Measurements from ENCODE around the gene WFDC6. TPM values are rescaled to one million over a fixed set of nuclear protein-coding genes. Genes with fewer than 3 reads are reported as not detected.

The WFDC6 gene
- total and polyA plus RNA-seq, 2 of the 8 experiments (the other 6 are each of a cell fraction or from before 2014, with no cell fraction given), result not detected

- H3K4me1 ChIP-seq (replicated peaks in 1 of 4; ENCODE audit: control insufficient read depth in 3 of 4, insufficient read depth in 4 of 4, low read length in 3 of 4), result peaks cover 0 to 5% (median 0%) of the 10 kb centered on the region in 4 experiments; a peak in 1 of 7 replicates
- H3K79me1 ChIP-seq (ENCODE audit: low read depth, low read length), result no peaks in the 10 kb centered on the region
- H3K4me3 ChIP-seq (ENCODE audit: extremely low read depth in 1 of 4, insufficient read depth in 2 of 4, low read depth in 3 of 4, low read length in 4 of 4), result no peak within 1 kb of the TSS
- no peak within 1 kb of the TSS for H4K5ac ChIP-seq (ENCODE audit: insufficient read length, low read depth, low read length)
- H3K36me3 ChIP-seq (ENCODE audit: control insufficient read depth in 2 of 4, insufficient read depth in 4 of 4, low read length in 3 of 4), result no peaks in the 10 kb centered on the region
- H2BK120ac ChIP-seq (replicated peaks; ENCODE audit: low read depth, low read length), result no peak within 1 kb of the TSS
- POLR2A ChIA-PET (ENCODE audit: partially characterized antibody), result interaction anchor here (1.4 kb wide), 1 partner anchor 265 kb away, joined by 3 read pairs; the partner anchor contains the start of gene UBE2C
- no peaks in the 10 kb centered on the region for H3K27me3 ChIP-seq (replicated peaks in 1 of 4; ENCODE audit: control insufficient read depth in 3 of 4, extremely low read depth in 1 of 4, insufficient read depth in 3 of 4, low read length in 3 of 4)
- H3K23me2 ChIP-seq (ENCODE audit: low read depth, low read length), result peaks cover 4% of the 10 kb centered on the region; the same call in 1 of the 2 replicates
- no peak within 1 kb of the TSS for H3K9ac ChIP-seq (replicated peaks in 1 of 4; ENCODE audit: extremely low read depth in 1 of 4, low read depth in 3 of 4, low read length in 3 of 4)
- H3K4me2 ChIP-seq (ENCODE audit: insufficient read depth in 1 of 2, low read depth in 2 of 2, low read length in 2 of 2), result no peak within 1 kb of the TSS
- peak within 1 kb of the TSS; percentile 40; the same call in 1 of the 2 replicates for H2BK12ac ChIP-seq (ENCODE audit: low read depth, low read length)
- no peak for DNase-seq (ENCODE audit: low read depth in 1 of 2, low spot score in 2 of 2)
- 92% methylated on average over 6 of the region's 6 CpGs; no CpG with 5 or more reads in 1 of the 2 experiments for WGBS, 2 experiments (ENCODE audit: extremely low coverage in 1 of 2, insufficient coverage in 1 of 2, insufficient read length in 1 of 2, insufficient replicate concordance in 2 of 2, low coverage in 1 of 2, low lambda C conversion rate in 2 of 2, missing lambda C conversion rate in 1 of 2)
- peak within 1 kb of the TSS; percentile 69; the same call in 1 of the 2 replicates for H2AK5ac ChIP-seq (ENCODE audit: low read depth, low read length)
- CTCF ChIA-PET (ENCODE audit: partially characterized antibody), result interaction anchor here (0.6 to 6.2 kb wide), 9 partner anchors 9 to 465 kb away, joined by 3 to 73 read pairs (median 3); partner anchors contain the start of gene WFDC6
- no peak within 1 kb of the TSS for H3K14ac ChIP-seq (ENCODE audit: insufficient read length)
- no peak within 1 kb of the TSS for H3K27ac ChIP-seq (ENCODE audit: low read depth, low read length)
- H4K20me1 ChIP-seq (replicated peaks in 1 of 2; ENCODE audit: control insufficient read depth in 1 of 2, insufficient read depth in 2 of 2, low read length in 2 of 2), result no peaks in the 10 kb centered on the region
- H3K56ac ChIP-seq (replicated peaks; ENCODE audit: insufficient read length, low read depth, low read length), result no peak within 1 kb of the TSS
- no peak for TF ChIP-seq SP4 (IDR thresholded peaks at IDR 0.05; ENCODE audit: low read length)
- TF ChIP-seq EP300 (IDR thresholded peaks at IDR 0.05; ENCODE audit: borderline replicate concordance in 1 of 2, low read depth in 2 of 2, low read length in 2 of 2), result no peak
- no peak for TF ChIP-seq SIN3A (conservative IDR thresholded peaks at IDR 0.05 in 1 of 2, IDR thresholded peaks at IDR 0.05 in 1 of 2; ENCODE audit: low read depth in 1 of 2, low read length in 2 of 2)
- no peak for TF ChIP-seq SP1 (IDR thresholded peaks at IDR 0.05; ENCODE audit: low read depth, low read length)
- TF ChIP-seq POLR2AphosphoS5 (IDR thresholded peaks at IDR 0.05; ENCODE audit: low read depth, low read length), result no peak
- H2BK20ac ChIP-seq (ENCODE audit: low read length), result peak within 1 kb of the TSS; percentile 90
- H2AFZ ChIP-seq (ENCODE audit: low read length), result no peak within 1 kb of the TSS
- H4K8ac ChIP-seq (ENCODE audit: extremely low read depth, insufficient read depth, low read length), result no peak within 1 kb of the TSS
- no peak within 1 kb of the TSS for H3K18ac ChIP-seq (ENCODE audit: extremely low read depth, low read length)
- peak within 1 kb of the TSS; percentile 15 for H4K91ac ChIP-seq (replicated peaks; ENCODE audit: insufficient read length, low read length)
- H3K4ac ChIP-seq (replicated peaks; ENCODE audit: insufficient read length, low read depth, low read length), result no peak within 1 kb of the TSS
- no peak for FAIRE-seq
- 0 out of 2 replicates have a peak within 1 kb of the TSS, but pooled peaks have one; percentile 38 for H2BK5ac ChIP-seq (ENCODE audit: low read depth, low read length)
- H3K9me3 ChIP-seq (ENCODE audit: insufficient read depth in 2 of 2, low read depth in 1 of 2, low read length in 1 of 2), result no peaks in the 10 kb centered on the region; a peak in 1 of 4 replicates
- no peaks in the 10 kb centered on the region for H3K79me2 ChIP-seq (ENCODE audit: control insufficient read depth in 1 of 2, insufficient read depth in 2 of 2, low read length in 2 of 2)
- no peak within 1 kb of the TSS for H2BK15ac ChIP-seq (ENCODE audit: low read length)
- no peak within 1 kb of the TSS for H3K23ac ChIP-seq (ENCODE audit: insufficient read length)
Observed at GRCh38 chr20:45547206-45547770, 8.0 kb upstream of the WFDC6 start, which contains the start of gene EPPIN. EPPIN (minus strand) TSS chr20:45547401; CDS start chr20:45547357, 44 bp downstream.
